Cardiac ventricle fibroblast (primary cell): ENCODE measurements around the gene HNRNPF. TPM values are rescaled to one million over a fixed set of nuclear protein-coding genes. Genes with fewer than 3 reads are reported as not detected.

Experiments
- total RNA-seq: library from RNA; depleted of rRNA; stranded (reverse); fragments of >200 nt; gene quantifications from 2 replicates; pipeline ENCODE4 v1.2.3, GENCODE V29; 2015

HNRNPF gene
- total RNA-seq, result 149 and 159 TPM in 2 replicates

GRCh38 chr10:43408710-43409384 is at the start of gene HNRNPF:
Gene HNRNPF (minus strand): TSS chr10:43409186. CDS start chr10:43387884, 21,302 bp downstream.

DNA sequence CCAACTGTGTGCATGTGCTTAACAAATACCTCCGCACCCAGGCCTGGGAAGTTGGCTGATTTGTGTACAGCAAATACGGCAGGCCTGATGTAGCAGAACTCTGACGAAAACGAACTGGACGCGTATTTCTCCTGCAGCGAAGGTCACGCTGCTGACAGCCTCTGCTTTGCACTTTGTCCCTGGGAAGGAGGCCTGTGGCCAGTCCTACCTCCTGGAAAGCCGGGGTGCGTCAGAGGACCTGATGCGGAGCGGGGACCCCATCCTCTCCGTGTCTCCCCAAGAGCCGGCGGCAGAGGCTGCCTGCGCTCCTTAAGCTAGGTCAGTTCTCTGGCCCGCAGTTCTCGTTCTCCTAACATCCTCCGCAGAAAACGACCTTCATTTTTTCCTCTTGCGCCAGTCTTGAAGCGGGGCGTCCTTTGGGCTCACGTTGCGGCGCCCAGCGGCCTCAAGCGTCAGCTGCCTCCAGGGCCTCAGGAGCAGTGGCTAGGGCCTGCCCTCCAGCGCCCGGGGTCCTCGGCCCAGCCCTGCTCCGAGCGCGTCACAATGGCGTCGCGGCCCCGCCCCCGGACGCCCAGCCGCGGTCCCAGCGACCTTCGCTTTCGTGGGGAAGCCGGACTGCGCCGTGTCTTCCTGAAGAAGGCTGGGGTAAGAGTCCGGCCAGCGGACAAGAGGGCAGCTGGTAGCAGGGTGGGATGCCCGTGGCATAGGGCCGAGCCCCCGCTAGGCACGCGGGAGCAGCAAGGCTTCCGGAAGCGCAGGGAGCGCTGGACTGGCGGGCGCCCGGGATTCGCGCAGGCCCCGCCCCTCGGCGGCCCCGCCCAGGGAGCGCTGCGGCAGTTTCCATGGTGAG is 27.5 kb upstream of the HNRNPF start, which contains the start of gene ZNF487:
ZNF487 (plus strand) TSS at position 821 of the 850 bp plus-strand sequence. CDS start 38,703 bp downstream, outside the sequence.

DNA sequence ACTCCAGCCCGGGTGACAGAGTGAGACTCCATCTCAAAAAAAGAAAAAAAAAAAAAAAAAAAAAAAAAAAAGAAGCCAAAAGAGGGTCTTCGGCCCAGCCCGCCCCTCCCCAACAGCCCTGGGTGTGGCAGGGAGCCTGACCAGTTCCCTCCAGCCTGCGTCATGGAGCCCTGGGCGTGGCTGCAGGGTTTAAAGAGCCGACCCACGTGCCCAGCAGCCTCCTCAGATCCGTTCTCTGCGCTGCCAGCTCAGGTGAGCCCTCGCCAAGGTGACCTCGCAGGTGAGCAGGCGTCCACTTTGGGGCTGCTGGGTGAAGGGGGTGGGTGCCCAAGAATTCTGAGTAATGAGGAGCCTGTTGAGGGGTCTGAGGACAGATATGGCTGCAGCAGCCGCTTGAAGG is 37.6 kb downstream of the HNRNPF start, which contains the start of gene FXYD4:
FXYD4 (plus strand) TSS at position 219 of the 400 bp plus-strand sequence. CDS start 2,111 bp downstream, outside the sequence.

Other genes starting within 250 kb of the HNRNPF start
- 0.05 and 0.06 TPM in 2 replicates for gene RASGEF1A, start 142.1 kb downstream of the HNRNPF start, total RNA-seq
- not detected in 2 replicates for gene FXYD4, start 37.5 kb downstream of the HNRNPF start, total RNA-seq
- gene ZNF487, start 27.9 kb upstream of the HNRNPF start, total RNA-seq, result 5.4 and 7.2 TPM in 2 replicates
- 3.1 and 5.0 TPM in 2 replicates for gene ZNF239, start 165.4 kb upstream of the HNRNPF start, total RNA-seq
- 3.3 and 3.7 TPM in 2 replicates for gene ZNF485, start 197.3 kb upstream of the HNRNPF start, total RNA-seq
- gene ZNF32, start 239.7 kb upstream of the HNRNPF start, total RNA-seq, result 30.0 and 31.5 TPM in 2 replicates